Ovary (tissue), 9 donors: ENCODE results near the gene ACTL6B. TPM values are rescaled to one million over a fixed set of nuclear protein-coding genes. Genes with fewer than 3 reads are reported as not detected.
A peak's percentile ranks its signal among the peaks of the same experiment; 100 is the strongest.

ENCODE experiments used
- DNase-seq, 5 donors: peaks; one replicate each; pipeline ENCODE4 v3.0.0-alpha.2; 2019 to 2020
- H3K27ac ChIP-seq, 2 donors: fragments of 200-600 bp; one replicate each; pipeline versions ENCODE4 v1.5.1 to v1.8.0; 2019 to 2022
- H3K27me3 ChIP-seq: fragments of 200-600 bp; one replicate; pipeline ENCODE4 v1.8.0; 2022
- H3K36me3 ChIP-seq: fragments of 200-600 bp; sonication (generic); one replicate; pipeline ENCODE4 v1.5.1; 2019
- H3K4me1 ChIP-seq: one replicate; pipeline ENCODE4 v1.8.1; 2013; ENCODE audit warnings: mild to moderate bottlenecking, moderate library complexity; ENCODE audit not compliant: insufficient read depth
- H3K4me3 ChIP-seq: fragments of 200-600 bp; sonication (generic); one replicate; pipeline ENCODE4 v1.5.1; 2017
- H3K9me3 ChIP-seq, 2 donors: fragments of 200-600 bp in 1 of 2; sonication (generic) in 1 of 2; one replicate each; pipeline versions ENCODE4 v1.5.1 to v1.8.1; 2013 to 2019; ENCODE audit warnings: mild to moderate bottlenecking in 1 of 2, moderate library complexity in 1 of 2
- CTCF ChIP-seq, 3 donors: fragments of 450-650 bp in 2 of 3; fragments of 200-600 bp in 1 of 3; IDR thresholded peaks; one replicate each; pipeline versions ENCODE4 v1.5.1 to v1.8.0; 2016 to 2022; ENCODE audit warnings: antibody characterized with exemption in 3 of 3, mild to moderate bottlenecking in 1 of 3
- EP300 ChIP-seq: sonication (generic); formaldehyde crosslinking; IDR thresholded peaks from one replicate; pipeline ENCODE4 v1.6.1; 2017; ENCODE audit warnings: antibody characterized with exemption
- POLR2A ChIP-seq: fragments of 450-650 bp; IDR thresholded peaks from one replicate; pipeline ENCODE4 v1.6.1; 2017; ENCODE audit warnings: antibody characterized with exemption, mild to moderate bottlenecking, moderate library complexity
- WGBS, 3 donors: extraction: QIAGEN DNeasy Blood & Tissue Kit in 1 of 3; methylation state at CpG; one replicate each; pipeline versions ENCODE4 v1.1.5 to v1.1.7; 2013 to 2017; 5-methylcytosine and 5-hydroxymethylcytosine counted together
- intact Hi-C, 4 donors: fragments of 100-400 bp; cut with DNase I; formaldehyde crosslinking; loops; one replicate each; pipeline versions ENCODE4 v1.11.0 to v1.15.1; 2022 to 2023
- polyA plus RNA-seq, 2 donors: library from polyadenylated mRNA; stranded (reverse); fragments of 200-250 nt in 1 of 2; fragments of 350-450 nt in 1 of 2; fragmentation: Illumina TruSeq in 1 of 2; extraction: RNeasy Lipid Tissue Mini Kit (QIAGEN cat#74804) in 1 of 2; gene quantifications; one replicate each; pipeline ENCODE4 v1.2.3, GENCODE V29; 2013 to 2014
- total RNA-seq, 7 donors: library from RNA; depleted of rRNA in 2 of 7; stranded (reverse); fragments of >200 nt in 2 of 7; fragmentation: NEBNext Ultra II Directional in 3 of 7; extraction: Animal tissue kit (Norgen Biotek cat#: 25700) in 3 of 7; gene quantifications; one replicate each; pipeline versions ENCODE4 v1.1.0 to v1.2.4, GENCODE V29; 2016 to 2023
- donor health status: DM: no; HTN: no; CAD: no; lungs with moderate emphysema.
- donor health status: DM: no; HTN: no; CAD: no.
- donor health status: Bipolar disorder and iron deficiency.
- donor health status: DM: yes; HTN: yes; CAD: no.
- donor health status: DM: no; HTN: no; CAD: no.
- donor health status: DM: yes; HTN: yes; CAD: no.

Gene ACTL6B
- total and polyA plus RNA-seq, 9 donors, result not detected

- 83 to 86% (median 84%) methylated on average over 17 of the region's 17 CpGs for WGBS, 3 donors
- H3K27ac ChIP-seq, result no peak overlapping the region
- TF ChIP-seq EP300 (no peak), CTCF (IDR thresholded peaks at IDR 0.05) (no peak), POLR2A (no peak)
- no peaks in the 10 kb centered on the region for H3K27me3 ChIP-seq
- no peak overlapping the region for H3K4me3 ChIP-seq
- H3K36me3 ChIP-seq, result no peaks in the 10 kb centered on the region
- intact Hi-C loops, result loop anchor here in 2 of 4 donors (5.0 kb wide), 2 partner anchors 113 to 123 kb away; partner anchors contain the start of gene SAP25 (in 1 of the 2)
- peaks cover 4% of the 10 kb centered on the region for H3K4me1 ChIP-seq
- no peak for DNase-seq
- no peaks in the 10 kb centered on the region for H3K9me3 ChIP-seq
Observed at GRCh38 chr7:100685631-100686145, 29.4 kb upstream of the ACTL6B start.

GRCh38 chr7:100685049-100685605 lies 28.9 kb upstream of the ACTL6B start:
- Histone ChIP-seq H3K27me3 (no peaks in the 10 kb centered on the region), H3K9me3 (no peaks in the 10 kb centered on the region), H3K4me3 (no peak overlapping the region), H3K36me3 (no peaks in the 10 kb centered on the region), H3K4me1 (peaks cover 4% of the 10 kb centered on the region), H3K27ac (no peak overlapping the region)
- intact Hi-C loops, result loop anchor here in 2 of 4 donors (5.0 kb wide), 2 partner anchors 113 to 123 kb away; partner anchors contain the start of gene SAP25 (in 1 of the 2)
- no peak for TF ChIP-seq CTCF (IDR thresholded peaks at IDR 0.05)
- no peak for TF ChIP-seq EP300
- TF ChIP-seq POLR2A, result no peak
- 78 to 85% (median 85%) methylated on average over 18 of the region's 18 CpGs for WGBS, 3 donors
- DNase-seq, result no peak

GRCh38 chr7:100684534-100685042 lies 28.3 kb upstream of the ACTL6B start:
- Histone ChIP-seq H3K36me3 (no peaks in the 10 kb centered on the region), H3K4me3 (no peak overlapping the region), H3K27me3 (no peaks in the 10 kb centered on the region), H3K27ac (no peak overlapping the region), H3K4me1 (peaks cover 3% of the 10 kb centered on the region), H3K9me3 (no peaks in the 10 kb centered on the region)
- intact Hi-C loops, result loop anchor here in 3 of 4 donors (5.0 kb wide), 4 partner anchors 102 to 202 kb away; partner anchors contain the start of genes NYAP1 (in 1 of the 3) and SAP25 (in 1 of the 3)
- 85 to 89% (median 86%) methylated on average over 16 of the region's 16 CpGs for WGBS, 3 donors
- no peak for DNase-seq
- TF ChIP-seq CTCF (IDR thresholded peaks at IDR 0.05), result no peak
- no peak for TF ChIP-seq EP300
- TF ChIP-seq POLR2A, result no peak

GRCh38 chr7:100683659-100684533 lies 27.6 kb upstream of the ACTL6B start:
- DNase-seq, result peak in 1 of 5 donors; percentile 43
- TF ChIP-seq POLR2A (no peak), EP300 (no peak), CTCF (IDR thresholded peaks at IDR 0.05) (no peak)
- H3K27me3 ChIP-seq, result no peaks in the 10 kb centered on the region
- no peak overlapping the region for H3K4me3 ChIP-seq
- no peak overlapping the region for H3K27ac ChIP-seq
- no peaks in the 10 kb centered on the region for H3K9me3 ChIP-seq
- 88 to 89% (median 88%) methylated on average over 29 to 37 of the region's 37 CpGs for WGBS, 3 donors
- no peaks in the 10 kb centered on the region for H3K36me3 ChIP-seq
- intact Hi-C loops, result loop anchor here in 1 of 4 donors (5.0 kb wide), 2 partner anchors 102 to 202 kb away; partner anchors contain the start of gene NYAP1
- no peaks in the 10 kb centered on the region for H3K4me1 ChIP-seq
